ENCODE measurements around the gene CASK. TPM values are rescaled to one million over a fixed set of nuclear protein-coding genes. Genes with fewer than 3 reads are reported as not detected.

Gene CASK
- total and polyA plus RNA-seq, 2 of the 13 experiments (the other 11 are each of a cell fraction or from before 2014, with no cell fraction given) = 14.5 to 16.0 TPM

DNA sequence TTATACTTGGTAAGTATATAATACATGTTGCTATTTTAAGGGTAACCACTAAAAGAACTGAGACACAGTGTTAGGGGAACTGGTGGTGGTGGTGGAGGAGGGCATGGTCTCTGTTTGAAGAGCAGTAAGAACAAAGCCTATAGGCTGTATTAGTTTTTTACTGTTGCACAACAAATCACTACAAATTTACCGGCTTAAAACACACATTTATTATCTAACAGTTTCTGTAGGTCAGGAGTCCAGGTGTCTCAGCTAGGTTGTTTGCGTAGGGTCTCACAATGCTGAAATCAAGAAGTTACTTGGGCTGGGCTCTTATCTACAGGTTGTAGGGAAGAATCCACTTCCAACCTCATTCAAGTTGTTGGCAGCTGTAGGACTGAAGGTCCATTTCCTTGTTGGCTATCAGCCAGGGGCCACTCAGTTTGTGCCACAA lies 52.6 kb downstream of the CASK start (continued):
- TF ChIP-seq ZNF383 (CRISPR knock-in tag; IDR thresholded peaks at IDR 0.05; ENCODE audit: borderline replicate concordance) = no peak
- TF ChIP-seq SP1 (IDR thresholded peaks at IDR 0.05) = no peak
- no peak for TF ChIP-seq SP1 (CRISPR knock-in tag; IDR thresholded peaks at IDR 0.05)
- TF ChIP-seq YEATS2 (CRISPR knock-in tag; IDR thresholded peaks at IDR 0.05; ENCODE audit: borderline replicate concordance) = no peak
- no peak for TF ChIP-seq ATF7 (IDR thresholded peaks at IDR 0.05)
- no peak for TF ChIP-seq ATF7 (CRISPR knock-in tag; IDR thresholded peaks at IDR 0.05)
- no peak for TF ChIP-seq HDAC6 (IDR thresholded peaks at IDR 0.05; ENCODE audit: low read depth, low read length)
- TF ChIP-seq, protein P1, sequence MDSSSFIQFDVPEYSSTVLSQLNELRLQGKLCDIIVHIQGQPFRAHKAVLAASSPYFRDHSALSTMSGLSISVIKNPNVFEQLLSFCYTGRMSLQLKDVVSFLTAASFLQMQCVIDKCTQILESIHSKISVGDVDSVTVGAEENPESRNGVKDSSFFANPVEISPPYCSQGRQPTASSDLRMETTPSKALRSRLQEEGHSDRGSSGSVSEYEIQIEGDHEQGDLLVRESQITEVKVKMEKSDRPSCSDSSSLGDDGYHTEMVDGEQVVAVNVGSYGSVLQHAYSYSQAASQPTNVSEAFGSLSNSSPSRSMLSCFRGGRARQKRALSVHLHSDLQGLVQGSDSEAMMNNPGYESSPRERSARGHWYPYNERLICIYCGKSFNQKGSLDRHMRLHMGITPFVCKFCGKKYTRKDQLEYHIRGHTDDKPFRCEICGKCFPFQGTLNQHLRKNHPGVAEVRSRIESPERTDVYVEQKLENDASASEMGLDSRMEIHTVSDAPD (CRISPR knock-in tag; IDR thresholded peaks at IDR 0.05) = no peak
- TF ChIP-seq ZFAT (CRISPR knock-in tag; conservative IDR thresholded peaks at IDR 0.05) = no peak
- no peak for TF ChIP-seq BHLHE40 (IDR thresholded peaks at IDR 0.05; ENCODE audit: low read length)
- no peak for TF ChIP-seq ZMYM3 (CRISPR knock-in tag; IDR thresholded peaks at IDR 0.05)
- TF ChIP-seq ZNF652 (CRISPR knock-in tag; IDR thresholded peaks at IDR 0.05; ENCODE audit: borderline replicate concordance, low read depth) = no peak
- TF ChIP-seq ZC3H13 (CRISPR knock-in tag; IDR thresholded peaks at IDR 0.05) = no peak
- TF ChIP-seq, protein P2, sequence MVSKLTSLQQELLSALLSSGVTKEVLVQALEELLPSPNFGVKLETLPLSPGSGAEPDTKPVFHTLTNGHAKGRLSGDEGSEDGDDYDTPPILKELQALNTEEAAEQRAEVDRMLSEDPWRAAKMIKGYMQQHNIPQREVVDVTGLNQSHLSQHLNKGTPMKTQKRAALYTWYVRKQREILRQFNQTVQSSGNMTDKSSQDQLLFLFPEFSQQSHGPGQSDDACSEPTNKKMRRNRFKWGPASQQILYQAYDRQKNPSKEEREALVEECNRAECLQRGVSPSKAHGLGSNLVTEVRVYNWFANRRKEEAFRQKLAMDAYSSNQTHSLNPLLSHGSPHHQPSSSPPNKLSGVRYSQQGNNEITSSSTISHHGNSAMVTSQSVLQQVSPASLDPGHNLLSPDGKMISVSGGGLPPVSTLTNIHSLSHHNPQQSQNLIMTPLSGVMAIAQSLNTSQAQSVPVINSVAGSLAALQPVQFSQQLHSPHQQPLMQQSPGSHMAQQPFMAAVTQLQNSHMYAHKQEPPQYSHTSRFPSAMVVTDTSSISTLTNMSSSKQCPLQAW (CRISPR knock-in tag; IDR thresholded peaks at IDR 0.05) = no peak
- no peak for TF ChIP-seq FIP1L1 (IDR thresholded peaks at IDR 0.05; ENCODE audit: borderline replicate concordance, insufficient read depth, low read depth, low read length)
- TF ChIP-seq, protein P3, sequence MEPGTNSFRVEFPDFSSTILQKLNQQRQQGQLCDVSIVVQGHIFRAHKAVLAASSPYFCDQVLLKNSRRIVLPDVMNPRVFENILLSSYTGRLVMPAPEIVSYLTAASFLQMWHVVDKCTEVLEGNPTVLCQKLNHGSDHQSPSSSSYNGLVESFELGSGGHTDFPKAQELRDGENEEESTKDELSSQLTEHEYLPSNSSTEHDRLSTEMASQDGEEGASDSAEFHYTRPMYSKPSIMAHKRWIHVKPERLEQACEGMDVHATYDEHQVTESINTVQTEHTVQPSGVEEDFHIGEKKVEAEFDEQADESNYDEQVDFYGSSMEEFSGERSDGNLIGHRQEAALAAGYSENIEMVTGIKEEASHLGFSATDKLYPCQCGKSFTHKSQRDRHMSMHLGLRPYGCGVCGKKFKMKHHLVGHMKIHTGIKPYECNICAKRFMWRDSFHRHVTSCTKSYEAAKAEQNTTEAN (CRISPR knock-in tag; conservative IDR thresholded peaks at IDR 0.05) = no peak
- no peak for TF ChIP-seq U2AF1 (optimal IDR thresholded peaks at IDR 0.05; ENCODE audit: low read depth, low read length)
- TF ChIP-seq, protein P4, sequence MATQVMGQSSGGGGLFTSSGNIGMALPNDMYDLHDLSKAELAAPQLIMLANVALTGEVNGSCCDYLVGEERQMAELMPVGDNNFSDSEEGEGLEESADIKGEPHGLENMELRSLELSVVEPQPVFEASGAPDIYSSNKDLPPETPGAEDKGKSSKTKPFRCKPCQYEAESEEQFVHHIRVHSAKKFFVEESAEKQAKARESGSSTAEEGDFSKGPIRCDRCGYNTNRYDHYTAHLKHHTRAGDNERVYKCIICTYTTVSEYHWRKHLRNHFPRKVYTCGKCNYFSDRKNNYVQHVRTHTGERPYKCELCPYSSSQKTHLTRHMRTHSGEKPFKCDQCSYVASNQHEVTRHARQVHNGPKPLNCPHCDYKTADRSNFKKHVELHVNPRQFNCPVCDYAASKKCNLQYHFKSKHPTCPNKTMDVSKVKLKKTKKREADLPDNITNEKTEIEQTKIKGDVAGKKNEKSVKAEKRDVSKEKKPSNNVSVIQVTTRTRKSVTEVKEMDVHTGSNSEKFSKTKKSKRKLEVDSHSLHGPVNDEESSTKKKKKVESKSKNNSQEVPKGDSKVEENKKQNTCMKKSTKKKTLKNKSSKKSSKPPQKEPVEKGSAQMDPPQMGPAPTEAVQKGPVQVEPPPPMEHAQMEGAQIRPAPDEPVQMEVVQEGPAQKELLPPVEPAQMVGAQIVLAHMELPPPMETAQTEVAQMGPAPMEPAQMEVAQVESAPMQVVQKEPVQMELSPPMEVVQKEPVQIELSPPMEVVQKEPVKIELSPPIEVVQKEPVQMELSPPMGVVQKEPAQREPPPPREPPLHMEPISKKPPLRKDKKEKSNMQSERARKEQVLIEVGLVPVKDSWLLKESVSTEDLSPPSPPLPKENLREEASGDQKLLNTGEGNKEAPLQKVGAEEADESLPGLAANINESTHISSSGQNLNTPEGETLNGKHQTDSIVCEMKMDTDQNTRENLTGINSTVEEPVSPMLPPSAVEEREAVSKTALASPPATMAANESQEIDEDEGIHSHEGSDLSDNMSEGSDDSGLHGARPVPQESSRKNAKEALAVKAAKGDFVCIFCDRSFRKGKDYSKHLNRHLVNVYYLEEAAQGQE (IDR thresholded peaks at IDR 0.05; ENCODE audit: borderline replicate concordance in 1 of 2, low read depth in 1 of 2, low read length in 2 of 2) = no peak
- no peak for TF ChIP-seq ZNF773 (CRISPR knock-in tag; IDR thresholded peaks at IDR 0.05; ENCODE audit: borderline replicate concordance)
- TF ChIP-seq, protein P5, sequence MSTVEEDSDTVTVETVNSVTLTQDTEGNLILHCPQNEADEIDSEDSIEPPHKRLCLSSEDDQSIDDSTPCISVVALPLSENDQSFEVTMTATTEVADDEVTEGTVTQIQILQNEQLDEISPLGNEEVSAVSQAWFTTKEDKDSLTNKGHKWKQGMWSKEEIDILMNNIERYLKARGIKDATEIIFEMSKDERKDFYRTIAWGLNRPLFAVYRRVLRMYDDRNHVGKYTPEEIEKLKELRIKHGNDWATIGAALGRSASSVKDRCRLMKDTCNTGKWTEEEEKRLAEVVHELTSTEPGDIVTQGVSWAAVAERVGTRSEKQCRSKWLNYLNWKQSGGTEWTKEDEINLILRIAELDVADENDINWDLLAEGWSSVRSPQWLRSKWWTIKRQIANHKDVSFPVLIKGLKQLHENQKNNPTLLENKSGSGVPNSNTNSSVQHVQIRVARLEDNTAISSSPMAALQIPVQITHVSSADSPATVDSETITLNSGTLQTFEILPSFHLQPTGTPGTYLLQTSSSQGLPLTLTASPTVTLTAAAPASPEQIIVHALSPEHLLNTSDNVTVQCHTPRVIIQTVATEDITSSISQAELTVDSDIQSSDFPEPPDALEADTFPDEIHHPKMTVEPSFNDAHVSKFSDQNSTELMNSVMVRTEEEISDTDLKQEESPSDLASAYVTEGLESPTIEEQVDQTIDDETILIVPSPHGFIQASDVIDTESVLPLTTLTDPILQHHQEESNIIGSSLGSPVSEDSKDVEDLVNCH (CRISPR knock-in tag; IDR thresholded peaks at IDR 0.05) = no peak
- no peak for TF ChIP-seq NFRKB (IDR thresholded peaks at IDR 0.05)

All from HepG2 (cell line).